NB4 (cell line): ENCODE measurements around the gene RAB3C.

Experiments
- DNase-seq: peaks from one replicate; pipeline ENCODE4 v3.0.0; 2010; ENCODE audit warnings: low read depth
- H3K4me3 ChIP-seq: one replicate; pipeline ENCODE4 v1.5.1; 2011; ENCODE audit warnings: mild to moderate bottlenecking, low read depth, low read length, moderate library complexity
- MYC ChIP-seq: IDR thresholded peaks from 2 replicates; pipeline ENCODE4 v1.6.1; 2011; ENCODE audit warnings: low read depth, low read length
- POLR2A ChIP-seq: IDR thresholded peaks from 2 replicates; pipeline ENCODE4 v1.6.1; 2011; ENCODE audit warnings: mild to moderate bottlenecking; ENCODE audit not compliant: insufficient read length; ENCODE audit errors: extremely low read depth
- TF ChIP-seq, protein P1 (sequence below): IDR thresholded peaks from one replicate; pipeline ENCODE4 v1.5.1; 2012; ENCODE audit warnings: low read depth, low read length
- TF ChIP-seq, protein P2 (sequence below): IDR thresholded peaks from 2 replicates; pipeline ENCODE4 v1.6.1; 2011; ENCODE audit warnings: low read depth, low read length

RAB3C gene

DNA sequence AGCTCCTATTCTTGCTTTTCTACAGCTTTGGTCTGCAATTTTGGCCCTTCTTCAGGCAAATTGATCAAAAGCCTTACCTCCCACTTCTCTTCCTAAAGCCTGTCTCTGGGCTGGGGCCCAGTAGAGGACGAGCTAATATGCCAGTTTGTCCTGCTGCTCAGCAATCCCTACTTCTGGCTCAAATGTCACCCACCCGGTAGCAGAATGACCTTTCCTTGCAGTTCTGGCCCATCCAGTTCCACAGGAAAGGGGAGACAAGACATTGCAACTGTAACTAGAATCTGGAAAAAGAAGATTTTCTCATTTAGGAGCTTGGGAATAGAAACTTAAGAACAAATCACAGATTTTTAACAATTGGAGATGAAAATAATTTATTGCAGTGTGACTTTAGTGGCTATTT is 261.5 kb downstream of the RAB3C start:
- DNase-seq, result no peak
- H3K4me3 ChIP-seq, result no peak overlapping the region
- TF ChIP-seq, protein P1, sequence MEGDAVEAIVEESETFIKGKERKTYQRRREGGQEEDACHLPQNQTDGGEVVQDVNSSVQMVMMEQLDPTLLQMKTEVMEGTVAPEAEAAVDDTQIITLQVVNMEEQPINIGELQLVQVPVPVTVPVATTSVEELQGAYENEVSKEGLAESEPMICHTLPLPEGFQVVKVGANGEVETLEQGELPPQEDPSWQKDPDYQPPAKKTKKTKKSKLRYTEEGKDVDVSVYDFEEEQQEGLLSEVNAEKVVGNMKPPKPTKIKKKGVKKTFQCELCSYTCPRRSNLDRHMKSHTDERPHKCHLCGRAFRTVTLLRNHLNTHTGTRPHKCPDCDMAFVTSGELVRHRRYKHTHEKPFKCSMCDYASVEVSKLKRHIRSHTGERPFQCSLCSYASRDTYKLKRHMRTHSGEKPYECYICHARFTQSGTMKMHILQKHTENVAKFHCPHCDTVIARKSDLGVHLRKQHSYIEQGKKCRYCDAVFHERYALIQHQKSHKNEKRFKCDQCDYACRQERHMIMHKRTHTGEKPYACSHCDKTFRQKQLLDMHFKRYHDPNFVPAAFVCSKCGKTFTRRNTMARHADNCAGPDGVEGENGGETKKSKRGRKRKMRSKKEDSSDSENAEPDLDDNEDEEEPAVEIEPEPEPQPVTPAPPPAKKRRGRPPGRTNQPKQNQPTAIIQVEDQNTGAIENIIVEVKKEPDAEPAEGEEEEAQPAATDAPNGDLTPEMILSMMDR, result no peak
- no peak for TF ChIP-seq MYC
- TF ChIP-seq POLR2A, result no peak
- TF ChIP-seq, protein P2, sequence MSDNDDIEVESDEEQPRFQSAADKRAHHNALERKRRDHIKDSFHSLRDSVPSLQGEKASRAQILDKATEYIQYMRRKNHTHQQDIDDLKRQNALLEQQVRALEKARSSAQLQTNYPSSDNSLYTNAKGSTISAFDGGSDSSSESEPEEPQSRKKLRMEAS, result no peak

DNA sequence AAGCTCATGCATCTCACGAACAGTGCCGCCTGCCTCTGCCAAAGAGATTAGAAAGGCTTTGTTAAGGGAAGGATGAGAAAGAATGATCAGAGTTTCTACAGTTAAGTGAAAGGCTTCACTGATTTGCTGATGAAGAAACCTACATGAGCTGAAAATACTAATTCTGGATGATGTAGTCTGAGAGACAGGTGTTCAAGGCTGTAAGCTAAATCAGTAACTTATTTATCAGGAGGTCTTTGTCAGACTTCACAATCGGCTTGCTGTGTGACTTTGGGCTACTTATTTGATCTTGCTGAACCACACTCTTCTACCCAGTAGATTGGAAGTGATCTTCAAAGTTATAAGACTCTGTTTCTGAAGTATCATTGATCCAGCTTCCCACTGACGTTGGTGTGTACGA is 264.2 kb downstream of the RAB3C start:
- TF ChIP-seq, protein P2, result no peak
- TF ChIP-seq, protein P1, result no peak
- TF ChIP-seq MYC, result no peak
- no peak for TF ChIP-seq POLR2A
- H3K4me3 ChIP-seq, result no peak overlapping the region
- DNase-seq, result no peak

DNA sequence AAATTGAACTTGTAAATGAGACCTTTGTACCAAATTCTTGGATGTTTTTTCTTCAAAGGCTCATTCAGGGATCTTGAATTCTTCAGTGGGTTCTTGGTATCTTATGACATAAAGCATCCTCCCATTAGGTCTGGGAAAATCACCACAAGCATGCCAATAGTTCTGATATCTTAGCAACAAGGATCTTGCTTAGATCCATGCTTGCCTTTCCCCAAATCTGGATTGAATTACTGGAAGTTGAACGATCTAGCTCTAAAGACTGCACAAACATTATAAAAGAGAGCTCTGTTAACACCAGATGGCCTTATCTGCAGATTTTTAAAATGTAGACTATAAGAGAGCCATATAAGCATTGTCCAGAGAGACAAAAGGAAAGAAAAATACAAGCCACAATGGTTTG is 266.3 kb downstream of the RAB3C start:
- no peak for DNase-seq
- TF ChIP-seq, protein P2, result no peak
- TF ChIP-seq, protein P1, result no peak
- TF ChIP-seq MYC (no peak), POLR2A (no peak)
- no peak overlapping the region for H3K4me3 ChIP-seq

DNA sequence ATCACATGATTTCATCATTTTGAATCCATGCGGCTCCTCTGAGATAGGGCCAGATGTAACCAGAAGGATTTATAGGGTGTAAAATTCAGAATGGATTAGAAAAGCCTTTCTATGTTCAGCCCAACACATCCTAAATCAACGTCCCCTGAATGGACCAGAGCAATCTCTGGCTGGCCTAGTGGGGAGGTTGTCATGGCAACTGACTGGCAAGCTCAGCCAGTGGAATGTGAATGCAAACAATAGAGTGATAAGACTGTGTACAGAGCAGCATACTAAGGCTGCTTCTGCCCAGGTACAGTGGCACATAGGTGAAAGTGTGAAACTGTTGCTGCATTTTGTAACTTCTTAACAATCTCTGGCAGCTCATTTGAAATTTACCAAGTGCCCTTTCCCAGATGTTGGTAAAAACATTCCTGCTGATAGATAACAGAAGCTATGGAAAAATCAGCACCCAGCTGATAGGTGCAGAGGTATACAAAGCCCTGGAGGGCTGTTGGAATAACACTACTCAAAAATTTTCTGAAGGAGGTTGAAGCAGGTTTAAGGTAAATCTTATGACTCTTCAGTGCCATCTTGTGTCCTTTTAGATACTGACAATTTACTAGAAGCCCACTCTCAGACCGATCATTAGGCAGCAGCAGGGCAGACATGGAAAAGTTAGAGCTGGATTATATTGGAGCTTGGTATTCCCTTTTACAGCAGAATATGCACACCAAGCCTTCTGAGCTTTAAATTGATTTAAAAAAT is 267.2 kb downstream of the RAB3C start:
- TF ChIP-seq, protein P2, result no peak
- TF ChIP-seq, protein P1, result peak; percentile 39
- TF ChIP-seq MYC (no peak), POLR2A (no peak)
- peak; percentile 59 for DNase-seq
- H3K4me3 ChIP-seq, result no peak overlapping the region

DNA sequence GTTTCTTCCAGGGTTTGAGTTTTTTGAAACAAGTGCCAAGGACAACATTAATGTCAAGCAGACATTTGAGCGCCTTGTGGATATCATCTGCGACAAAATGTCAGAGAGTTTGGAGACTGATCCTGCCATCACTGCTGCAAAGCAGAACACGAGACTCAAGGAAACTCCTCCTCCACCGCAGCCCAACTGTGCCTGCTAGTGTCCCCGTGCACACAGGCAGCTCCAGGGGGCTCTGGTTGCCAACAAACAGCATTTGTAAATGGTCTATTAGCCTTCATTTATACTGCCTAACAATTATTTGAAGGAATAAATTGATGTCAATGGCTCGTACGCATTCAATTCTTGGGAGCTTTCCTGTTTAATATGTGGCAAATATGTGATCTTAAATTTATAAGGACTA is 268.3 kb downstream of the RAB3C start:
- TF ChIP-seq, protein P1, result no peak
- TF ChIP-seq, protein P2, result no peak
- no peak for TF ChIP-seq MYC
- no peak for TF ChIP-seq POLR2A
- H3K4me3 ChIP-seq, result no peak overlapping the region
- DNase-seq, result no peak
